RWPE1 (cell line): ENCODE data around the gene ACVR2B.

Experiments
- CTCF ChIA-PET: fragments of 350-600 bp; sonication (Branson Sonifier 250); formaldehyde crosslinking; extraction: SDS; loops from one replicate; lab custom pipeline; 2021; lab: Yijun Ruan, JAX
- POLR2A ChIA-PET: fragments of 400-600 bp; formaldehyde crosslinking; extraction: SDS; loops from one replicate; lab custom pipeline; 2020; ENCODE audit warnings: antibody characterized with exemption; ENCODE audit not compliant: low non-redundant PET; lab: Yijun Ruan, JAX
- DNase-seq: peaks from one replicate; pipeline ENCODE4 v3.0.0; 2012; ENCODE audit warnings: low spot score
- H3K27ac ChIP-seq: fragments of 450-650 bp; 2 replicates; pipeline ENCODE4 v1.5.1; 2017
- CTCF ChIP-seq: fragments of 450-650 bp; conservative IDR thresholded peaks from 2 replicates; pipeline ENCODE4 v1.5.1; 2017; ENCODE audit warnings: low read depth, mild to moderate bottlenecking

Gene ACVR2B

GRCh38 chr3:38524141-38524739, 70.5 kb downstream of the ACVR2B start:
- no peak for DNase-seq
- no peak overlapping the region for H3K27ac ChIP-seq
- ChIA-PET POLR2A (no interaction called here), CTCF (interaction anchor here (0.7 to 1.0 kb wide), 2 partner anchors 14 to 506 kb away, joined by 3 read pairs; no protein-coding TSS in a partner anchor)
- TF ChIP-seq CTCF, result no peak

GRCh38 chr3:38526792-38527191, 73.1 kb downstream of the ACVR2B start:
- CTCF ChIA-PET, result no interaction called here
- no peak for TF ChIP-seq CTCF
- POLR2A ChIA-PET, result no interaction called here

GRCh38 chr3:38528457-38528856, 74.8 kb downstream of the ACVR2B start:
- DNase-seq, result no peak
- CTCF ChIA-PET, result no interaction called here

More at GRCh38 chr3:38526792-38527191, 73.1 kb downstream of the ACVR2B start:
- no peak overlapping the region for H3K27ac ChIP-seq
- no peak for DNase-seq

GRCh38 chr3:38532529-38532928, 78.8 kb downstream of the ACVR2B start:
- no peak overlapping the region for H3K27ac ChIP-seq
- ChIA-PET CTCF (interaction anchor here (1.4 kb wide), 1 partner anchor 11 kb away, joined by 3 read pairs; no protein-coding TSS in a partner anchor), POLR2A (no interaction called here)
- no peak for DNase-seq
- TF ChIP-seq CTCF, result no peak

More at GRCh38 chr3:38528457-38528856, 74.8 kb downstream of the ACVR2B start:
- POLR2A ChIA-PET, result no interaction called here
- TF ChIP-seq CTCF, result no peak
- H3K27ac ChIP-seq, result no peak overlapping the region

- ChIA-PET POLR2A (no interaction called here), CTCF (interaction anchor here (1.4 kb wide), 1 partner anchor 12 kb away, joined by 3 read pairs; no protein-coding TSS in a partner anchor)
- no peak for DNase-seq
- TF ChIP-seq CTCF, result no peak
- H3K27ac ChIP-seq, result no peak overlapping the region
These were observed 79.7 kb downstream of the ACVR2B start for GRCh38 chr3:38533285-38533976.

GRCh38 chr3:38534180-38534579, 80.5 kb downstream of the ACVR2B start:
- DNase-seq, result no peak
- ChIA-PET POLR2A (no interaction called here), CTCF (no interaction called here)
- TF ChIP-seq CTCF, result no peak
- H3K27ac ChIP-seq, result no peak overlapping the region
